Amniotic epithelial cell (primary cell): ENCODE results near the gene ZNF665.
"Not testable (repeated sequence)": the region's sequence is repeated elsewhere in the genome, so short reads cannot be mapped to it uniquely, and the experiment has no call there.

Experiments
- DNase-seq: peaks from one replicate; pipeline ENCODE4 v3.0.0-alpha.2; 2010; ENCODE audit warnings: low read depth

ZNF665 gene

DNA sequence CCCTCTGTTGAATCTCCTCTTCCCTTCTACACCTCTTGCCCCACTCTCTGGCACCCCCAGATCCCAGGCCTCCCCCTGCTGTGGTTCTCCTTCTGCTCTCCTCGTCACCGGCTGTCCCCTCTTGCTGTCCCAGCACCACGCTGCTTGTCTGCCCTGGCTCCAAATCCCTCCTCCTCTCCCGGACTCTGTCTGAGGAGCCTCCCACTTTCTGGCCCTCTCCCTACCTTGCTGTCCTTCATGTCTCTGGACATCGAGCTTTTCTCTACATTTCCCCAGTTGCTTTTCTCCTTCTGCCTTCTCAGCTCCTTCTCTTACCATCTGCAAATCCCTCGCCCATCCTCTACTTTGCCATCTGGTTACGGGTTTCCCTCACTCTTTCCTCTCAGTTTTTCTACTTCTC, 35.5 kb downstream of the ZNF665 start:
- no peak for DNase-seq

- no peak for DNase-seq
These were observed 36.3 kb downstream of the ZNF665 start for GRCh38 chr19:53156850-53157249.

DNA sequence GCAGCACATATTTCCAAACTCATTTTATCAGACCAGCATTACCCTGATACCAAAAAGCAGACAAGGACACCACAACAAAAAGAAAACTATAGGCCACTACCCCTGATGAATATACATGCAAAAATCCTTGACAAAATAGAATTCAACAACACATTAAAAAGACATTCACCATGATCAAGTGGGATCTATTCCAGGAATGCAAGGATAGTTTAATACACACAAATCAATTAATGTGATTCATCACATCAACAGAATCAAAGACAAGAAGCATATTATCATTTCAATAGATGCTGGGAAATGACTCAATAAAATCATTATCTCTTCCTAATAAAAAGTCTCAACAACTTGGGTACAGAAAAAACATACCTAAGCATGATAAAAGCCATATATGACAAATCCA, 45.5 kb downstream of the ZNF665 start:
- DNase-seq = peak; percentile 6

GRCh38 chr19:53140351-53140750, 52.8 kb downstream of the ZNF665 start:
- no peak for DNase-seq

GRCh38 chr19:53136432-53136831, 56.7 kb downstream of the ZNF665 start:
- DNase-seq = no peak

GRCh38 chr19:53132141-53132991, 60.8 kb downstream of the ZNF665 start, which contains the start of gene ZNF415:
Gene ZNF415 (minus strand): TSS chr19:53132910. CDS start chr19:53122676, 10,234 bp downstream.
- DNase-seq = peak; percentile 29

GRCh38 chr19:53131727-53132126, 61.4 kb downstream of the ZNF665 start:
- no peak for DNase-seq

DNA sequence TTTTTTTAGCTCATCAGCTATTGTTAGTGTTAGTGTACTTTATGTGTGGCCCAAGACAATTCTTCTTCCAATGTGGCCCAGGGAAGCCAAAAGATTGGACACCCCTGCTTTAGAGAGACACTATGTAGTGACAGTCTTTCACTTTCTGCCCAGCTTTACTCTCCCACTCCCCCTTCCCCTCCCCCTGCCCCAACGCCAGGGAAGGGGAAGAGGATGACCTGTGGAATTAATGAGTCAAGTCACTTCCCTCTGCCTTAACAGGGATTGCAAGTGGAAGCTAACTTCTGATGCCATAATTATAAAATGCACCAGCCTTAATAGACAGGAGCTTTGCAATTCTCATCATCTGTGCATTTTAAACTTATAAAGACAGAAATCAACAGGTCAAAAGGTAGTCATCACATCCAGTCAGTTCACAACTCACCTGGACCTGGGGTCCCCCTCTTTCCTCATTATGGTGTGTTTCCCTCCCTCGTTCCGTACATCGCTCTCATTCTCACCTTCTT, 62.0 kb downstream of the ZNF665 start:
- DNase-seq = no peak

- DNase-seq = no peak
These were observed 62.7 kb downstream of the ZNF665 start for GRCh38 chr19:53130506-53130905.

GRCh38 chr19:53126733-53127526, 66.2 kb downstream of the ZNF665 start:
- not testable (repeated sequence) for DNase-seq

- DNase-seq = no peak
These were observed 69.8 kb downstream of the ZNF665 start for GRCh38 chr19:53123400-53123799.
